Thoracic aorta (tissue), 2 donors: Measurements from ENCODE around the gene USH1G. TPM values are rescaled to one million over a fixed set of nuclear protein-coding genes. Genes with fewer than 3 reads are reported as not detected.

ENCODE experiments used
- ATAC-seq: fragments of 150-250 bp; one replicate; pipeline ENCODE4 v1.8.0; 2017; ENCODE audit warnings: low read depth; ENCODE audit not compliant: insufficient number of reproducible peaks, low FRiP score
- DNase-seq: peaks from one replicate; pipeline ENCODE4 v3.0.0-alpha.2; 2020; ENCODE audit warnings: low spot score
- H3K27ac ChIP-seq, 2 donors: fragments of 200-600 bp; sonication (generic); 1 replicate in 1 of 2; 2 replicates in 1 of 2; pipeline ENCODE4 v1.5.1; 2016; ENCODE audit warnings: mild to moderate bottlenecking in 2 of 2, moderate library complexity in 2 of 2
- H3K27me3 ChIP-seq: fragments of 200-600 bp; sonication (generic); replicated peaks from 2 replicates; pipeline ENCODE4 v1.6.0; 2016; ENCODE audit warnings: mild to moderate bottlenecking; ENCODE audit not compliant: insufficient read depth
- H3K36me3 ChIP-seq: fragments of 200-600 bp; sonication (generic); one replicate; pipeline ENCODE4 v1.5.1; 2016
- H3K4me1 ChIP-seq, 2 donors: fragments of 200-600 bp; sonication (generic); 1 replicate in 1 of 2; 2 replicates in 1 of 2; pipeline versions ENCODE4 v1.5.1 to v1.6.0; 2016; ENCODE audit warnings: low read depth in 2 of 2, mild to moderate bottlenecking in 1 of 2; ENCODE audit not compliant: control insufficient read depth in 1 of 2
- H3K4me3 ChIP-seq: fragments of 200-600 bp; sonication (generic); 2 replicates; pipeline ENCODE4 v1.5.1; 2016; ENCODE audit warnings: mild to moderate bottlenecking
- H3K9me3 ChIP-seq: fragments of 200-600 bp; sonication (generic); 2 replicates; pipeline ENCODE4 v1.5.1; 2016
- total RNA-seq, 2 donors: library from RNA; depleted of rRNA; stranded (reverse); fragments of >200 nt; gene quantifications; one replicate each; pipeline versions ENCODE4 v1.1.0 to v1.2.3, GENCODE V29; 2016
- TF ChIP-seq, protein P1 (sequence below): fragments of 200-600 bp; sonication (generic); IDR thresholded peaks from one replicate; pipeline ENCODE4 v1.5.1; 2019; ENCODE audit warnings: antibody characterized with exemption

Gene USH1G
- total RNA-seq, 2 donors from 2014 or later: not detected

GRCh38 chr17:74957935-74958740, 35.1 kb upstream of the USH1G start:
- Histone ChIP-seq H3K27ac (no peak overlapping the region), H3K9me3 (no peaks in the 10 kb centered on the region), H3K4me3 (no peak overlapping the region), H3K4me1 (no peaks in the 10 kb centered on the region), H3K36me3 (no peaks in the 10 kb centered on the region), H3K27me3 (no peaks in the 10 kb centered on the region)
- DNase-seq: peak; percentile 40
- TF ChIP-seq, protein P1, sequence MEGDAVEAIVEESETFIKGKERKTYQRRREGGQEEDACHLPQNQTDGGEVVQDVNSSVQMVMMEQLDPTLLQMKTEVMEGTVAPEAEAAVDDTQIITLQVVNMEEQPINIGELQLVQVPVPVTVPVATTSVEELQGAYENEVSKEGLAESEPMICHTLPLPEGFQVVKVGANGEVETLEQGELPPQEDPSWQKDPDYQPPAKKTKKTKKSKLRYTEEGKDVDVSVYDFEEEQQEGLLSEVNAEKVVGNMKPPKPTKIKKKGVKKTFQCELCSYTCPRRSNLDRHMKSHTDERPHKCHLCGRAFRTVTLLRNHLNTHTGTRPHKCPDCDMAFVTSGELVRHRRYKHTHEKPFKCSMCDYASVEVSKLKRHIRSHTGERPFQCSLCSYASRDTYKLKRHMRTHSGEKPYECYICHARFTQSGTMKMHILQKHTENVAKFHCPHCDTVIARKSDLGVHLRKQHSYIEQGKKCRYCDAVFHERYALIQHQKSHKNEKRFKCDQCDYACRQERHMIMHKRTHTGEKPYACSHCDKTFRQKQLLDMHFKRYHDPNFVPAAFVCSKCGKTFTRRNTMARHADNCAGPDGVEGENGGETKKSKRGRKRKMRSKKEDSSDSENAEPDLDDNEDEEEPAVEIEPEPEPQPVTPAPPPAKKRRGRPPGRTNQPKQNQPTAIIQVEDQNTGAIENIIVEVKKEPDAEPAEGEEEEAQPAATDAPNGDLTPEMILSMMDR: peak; percentile 97
- no peak for ATAC-seq

GRCh38 chr17:74956093-74956492, 33.0 kb upstream of the USH1G start:
- no peak for DNase-seq
- Histone ChIP-seq H3K27ac (no peak overlapping the region), H3K4me1 (no peaks in the 10 kb centered on the region), H3K27me3 (no peaks in the 10 kb centered on the region), H3K4me3 (no peak overlapping the region), H3K9me3 (no peaks in the 10 kb centered on the region), H3K36me3 (no peaks in the 10 kb centered on the region)
- no peak for ATAC-seq
- TF ChIP-seq, protein P1: no peak

- TF ChIP-seq, protein P1: no peak
- H3K36me3 ChIP-seq: no peaks in the 10 kb centered on the region
- H3K9me3 ChIP-seq: no peaks in the 10 kb centered on the region
- H3K4me3 ChIP-seq: no peak overlapping the region
- no peak for ATAC-seq
- H3K27me3 ChIP-seq: no peaks in the 10 kb centered on the region
- H3K4me1 ChIP-seq: no peaks in the 10 kb centered on the region
- no peak for DNase-seq
- H3K27ac ChIP-seq: no peak overlapping the region
Observed at GRCh38 chr17:74954665-74955421, 31.8 kb upstream of the USH1G start.

DNA sequence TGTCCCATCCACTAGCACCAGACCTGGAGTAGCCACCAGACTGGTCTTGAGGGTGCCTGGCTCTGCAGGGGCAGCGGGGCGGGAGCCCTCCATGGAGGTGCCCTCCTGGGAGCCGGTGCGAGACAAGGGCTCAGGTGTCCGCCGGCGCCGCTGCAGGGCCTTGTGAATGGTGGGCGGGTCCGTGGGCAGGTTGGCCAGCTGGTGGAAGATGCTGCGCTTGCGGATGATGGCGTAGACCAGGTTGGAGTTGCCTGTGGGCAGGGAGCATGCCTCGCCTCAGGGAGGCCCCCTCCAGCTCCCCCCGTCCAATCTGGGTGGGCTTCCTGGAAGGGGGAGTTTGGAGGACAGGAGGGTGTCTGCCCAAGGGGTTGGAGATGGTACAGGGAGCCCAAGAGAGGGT, 31.1 kb upstream of the USH1G start:
- DNase-seq (no peak), ATAC-seq (no peak)
- Histone ChIP-seq H3K27me3 (no peaks in the 10 kb centered on the region), H3K4me1 (no peaks in the 10 kb centered on the region), H3K27ac (no peak overlapping the region), H3K9me3 (no peaks in the 10 kb centered on the region), H3K4me3 (no peak overlapping the region), H3K36me3 (no peaks in the 10 kb centered on the region)
- TF ChIP-seq, protein P1: no peak

- no peak overlapping the region for H3K27ac ChIP-seq
- no peaks in the 10 kb centered on the region for H3K9me3 ChIP-seq
- H3K36me3 ChIP-seq: no peaks in the 10 kb centered on the region
- ATAC-seq (no peak), DNase-seq (no peak)
- H3K4me3 ChIP-seq: no peak overlapping the region
- no peaks in the 10 kb centered on the region for H3K4me1 ChIP-seq
- no peaks in the 10 kb centered on the region for H3K27me3 ChIP-seq
- TF ChIP-seq, protein P1: no peak
Observed at GRCh38 chr17:74953134-74953687, 30.2 kb upstream of the USH1G start.
